NCI-H2227 (cell line): Measurements from ENCODE around the gene WDR90.

Experiments
- DNase-seq: peaks from one replicate; lab custom pipeline; 2025; ENCODE audit not compliant: unreplicated experiment; lab: John Stamatoyannopoulos, UW

Gene WDR90

GRCh38 chr16:648781-649589 is at the start of gene WDR90:
Gene WDR90 (plus strand): TSS chr16:649365. CDS start chr16:649417, 52 bp downstream.
- DNase-seq = peak; percentile 96

GRCh38 chr16:600781-601180 is 48.4 kb upstream of the WDR90 start:
- no peak for DNase-seq

- DNase-seq = no peak
Observed at GRCh38 chr16:603933-604332, 45.2 kb upstream of the WDR90 start.

GRCh38 chr16:606656-607307 is 42.4 kb upstream of the WDR90 start:
- no peak for DNase-seq

- no peak for DNase-seq
Observed at GRCh38 chr16:608019-608418, 41.1 kb upstream of the WDR90 start.

- DNase-seq = no peak
Observed at GRCh38 chr16:609316-609715, 39.8 kb upstream of the WDR90 start.

- DNase-seq = no peak
Observed at GRCh38 chr16:609984-610383, 39.2 kb upstream of the WDR90 start.

GRCh38 chr16:610513-611381 is 38.4 kb upstream of the WDR90 start:
- no peak for DNase-seq

GRCh38 chr16:615122-615521 is 34.0 kb upstream of the WDR90 start:
- no peak for DNase-seq

GRCh38 chr16:616733-617586 is 32.2 kb upstream of the WDR90 start:
- no peak for DNase-seq

GRCh38 chr16:617855-618254 is 31.3 kb upstream of the WDR90 start:
- no peak for DNase-seq

- no peak for DNase-seq
Observed at GRCh38 chr16:619476-620100, 29.6 kb upstream of the WDR90 start.

- no peak for DNase-seq
Observed at GRCh38 chr16:620700-621525, 28.3 kb upstream of the WDR90 start.

GRCh38 chr16:621526-622105 is 27.5 kb upstream of the WDR90 start:
- DNase-seq = no peak

GRCh38 chr16:622920-623280 is 26.3 kb upstream of the WDR90 start:
- no peak for DNase-seq

GRCh38 chr16:624526-625070 is 24.6 kb upstream of the WDR90 start:
- DNase-seq = no peak

GRCh38 chr16:625117-625976 is 23.8 kb upstream of the WDR90 start:
- no peak for DNase-seq
